Karpas-422 (cell line): ENCODE results near the gene SLC38A11. TPM values are rescaled to one million over a fixed set of nuclear protein-coding genes. Genes with fewer than 3 reads are reported as not detected.
"Not testable (repeated sequence)": the region's sequence is repeated elsewhere in the genome, so short reads cannot be mapped to it uniquely, and the experiment has no call there.

Experiments
- DNase-seq: peaks from one replicate; pipeline ENCODE4 v3.0.0-alpha.2; 2015
- H2AFZ ChIP-seq: fragments of 200-600 bp; sonication (generic); 2 replicates; pipeline ENCODE4 v1.6.1; 2014; ENCODE audit warnings: antibody characterized with exemption, low read length, mixed read lengths
- H3K27ac ChIP-seq: fragments of 200-600 bp; sonication (generic); 2 replicates; pipeline ENCODE4 v1.5.1; 2014; ENCODE audit warnings: mild to moderate bottlenecking, low read length, moderate library complexity
- H3K27me3 ChIP-seq: fragments of 200-600 bp; sonication (generic); 2 replicates; pipeline ENCODE4 v1.6.1; 2014; ENCODE audit warnings: low read length, mixed read lengths
- H3K36me3 ChIP-seq: fragments of 200-600 bp; sonication (generic); 2 replicates; pipeline ENCODE4 v1.6.1; 2014; ENCODE audit warnings: low read length, mixed read lengths; ENCODE audit not compliant: insufficient read depth
- H3K4me1 ChIP-seq: fragments of 200-600 bp; sonication (generic); 2 replicates; pipeline ENCODE4 v1.6.1; 2014; ENCODE audit warnings: mild to moderate bottlenecking, low read length, mixed read lengths
- H3K4me2 ChIP-seq: fragments of 200-600 bp; sonication (generic); 2 replicates; pipeline ENCODE4 v1.6.1; 2014; ENCODE audit warnings: low read length, low read depth, mild to moderate bottlenecking; ENCODE audit not compliant: poor library complexity, severe bottlenecking
- H3K4me3 ChIP-seq: fragments of 200-600 bp; sonication (generic); 2 replicates; pipeline ENCODE4 v1.5.1; 2014; ENCODE audit warnings: mild to moderate bottlenecking, antibody characterized with exemption, low read length, mixed read lengths
- H3K79me2 ChIP-seq: fragments of 200-600 bp; sonication (generic); 2 replicates; pipeline ENCODE4 v1.6.1; 2014; ENCODE audit warnings: mild to moderate bottlenecking, low read length, mixed read lengths
- H3K9ac ChIP-seq: fragments of 200-600 bp; sonication (generic); 2 replicates; pipeline ENCODE4 v1.6.0; 2014; ENCODE audit warnings: low read length
- H3K9me2 ChIP-seq: fragments of 200-600 bp; sonication (generic), shearing (Covaris generic); replicated peaks from 2 replicates; pipeline ENCODE4 v1.6.0; 2014; ENCODE audit warnings: mild to moderate bottlenecking, low read length, moderate library complexity; ENCODE audit not compliant: insufficient read depth
- H3K9me3 ChIP-seq: fragments of 300-700, 200-600 bp; sonication (generic); 2 replicates; pipeline ENCODE4 v1.6.1; 2014; ENCODE audit warnings: low read length, mixed read lengths
- H4K20me1 ChIP-seq: fragments of 200-600 bp; sonication (generic); 2 replicates; pipeline ENCODE4 v1.6.1; 2014; ENCODE audit warnings: mild to moderate bottlenecking, antibody characterized with exemption, low read length, low read depth; ENCODE audit not compliant: insufficient read depth
- total RNA-seq: library from RNA; depleted of rRNA; stranded (reverse); fragments of >200 nt; shearing (Covaris generic); gene quantifications from 2 replicates; pipeline ENCODE4 v1.2.3, GENCODE V29; 2014; ENCODE audit warnings: low replicate concordance; rRNA removed

SLC38A11 gene
- not detected in 2 replicates for total RNA-seq

DNA sequence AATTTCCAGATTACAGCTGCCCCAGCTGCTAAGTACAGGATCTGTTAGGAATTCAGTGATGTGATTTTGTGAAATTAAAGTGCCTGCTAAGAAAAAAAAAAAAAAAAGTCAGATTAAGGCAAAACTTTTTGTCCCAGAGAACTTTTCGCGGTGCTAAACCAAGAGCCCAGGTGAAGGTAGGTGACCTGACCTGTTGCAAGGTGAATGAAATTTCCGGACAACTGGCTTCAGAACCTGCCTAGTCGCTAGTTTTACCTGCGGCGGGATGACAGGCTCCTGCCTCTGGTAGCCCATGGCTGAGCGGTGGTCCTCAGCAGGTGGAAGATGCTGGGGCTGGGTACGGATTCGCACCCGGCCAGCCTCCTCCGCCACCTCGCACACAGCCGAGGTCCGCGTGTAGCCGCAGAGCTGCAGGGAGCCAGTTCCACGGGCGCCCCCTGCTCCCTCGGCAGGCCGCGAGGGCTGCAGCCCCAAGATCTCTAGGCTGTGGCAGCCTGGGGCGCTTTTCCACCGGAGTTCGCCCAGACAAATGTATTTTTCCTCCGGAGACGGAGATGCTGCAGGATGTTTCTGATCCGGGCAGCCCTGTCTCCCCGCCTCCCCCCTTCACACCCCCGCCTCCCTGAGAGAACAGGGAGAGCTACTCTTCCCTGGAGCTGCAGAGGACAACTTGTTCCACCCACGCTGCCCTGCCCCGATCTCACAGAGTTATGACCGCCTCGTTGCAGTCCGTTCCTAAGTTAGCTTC lies at the start of gene SLC38A11:
TSS of gene SLC38A11 (minus strand) at position 572 of the 748 bp plus-strand sequence. CDS start at position 294, 278 bp downstream.
- no peak within 1 kb of the TSS for H3K4me3 ChIP-seq
- H3K36me3 ChIP-seq, result no peaks in the 10 kb centered on the region
- H3K9me3 ChIP-seq, result no peaks in the 10 kb centered on the region
- H3K4me1 ChIP-seq, result no peaks in the 10 kb centered on the region
- no peak for DNase-seq
- H3K79me2 ChIP-seq, result no peaks in the 10 kb centered on the region
- no peak within 1 kb of the TSS for H3K9ac ChIP-seq
- no peaks in the 10 kb centered on the region for H3K9me2 ChIP-seq
- no peak within 1 kb of the TSS for H3K27ac ChIP-seq
- no peak within 1 kb of the TSS for H3K4me2 ChIP-seq
- H2AFZ ChIP-seq, result no peak within 1 kb of the TSS
- no peaks in the 10 kb centered on the region for H4K20me1 ChIP-seq
- no peaks in the 10 kb centered on the region for H3K27me3 ChIP-seq

- Histone ChIP-seq H3K4me1 (no peaks in the 10 kb centered on the region), H3K4me2 (no peak overlapping the region), H3K9me3 (no peaks in the 10 kb centered on the region)
These were observed 48.3 kb upstream of the SLC38A11 start for GRCh38 chr2:165003443-165004130.

GRCh38 chr2:165002638-165003037 lies 47.3 kb upstream of the SLC38A11 start:
- no peaks in the 10 kb centered on the region for H3K36me3 ChIP-seq
- H3K4me3 ChIP-seq, result no peak overlapping the region

More at GRCh38 chr2:165003443-165004130, 48.3 kb upstream of the SLC38A11 start:
- no peak overlapping the region for H3K9ac ChIP-seq
- H2AFZ ChIP-seq, result no peak overlapping the region
- no peaks in the 10 kb centered on the region for H4K20me1 ChIP-seq
- no peaks in the 10 kb centered on the region for H3K9me2 ChIP-seq
- H3K27me3 ChIP-seq, result no peaks in the 10 kb centered on the region
- no peak overlapping the region for H3K27ac ChIP-seq
- no peaks in the 10 kb centered on the region for H3K79me2 ChIP-seq
- DNase-seq, result no peak
- no peaks in the 10 kb centered on the region for H3K36me3 ChIP-seq
- H3K4me3 ChIP-seq, result no peak overlapping the region

GRCh38 chr2:164994664-164995299 lies 39.5 kb upstream of the SLC38A11 start:
- not testable (repeated sequence) for H4K20me1 ChIP-seq, H3K4me2 ChIP-seq, H3K27ac ChIP-seq, DNase-seq, H3K9me3 ChIP-seq, H3K36me3 ChIP-seq, H3K9ac ChIP-seq, H3K79me2 ChIP-seq, H3K4me3 ChIP-seq, H2AFZ ChIP-seq, H3K9me2 ChIP-seq, H3K27me3 ChIP-seq, H3K4me1 ChIP-seq

More at GRCh38 chr2:165002638-165003037, 47.3 kb upstream of the SLC38A11 start:
- no peaks in the 10 kb centered on the region for H4K20me1 ChIP-seq
- H3K4me2 ChIP-seq, result no peak overlapping the region
- H2AFZ ChIP-seq, result no peak overlapping the region
- H3K27me3 ChIP-seq, result no peaks in the 10 kb centered on the region
- H3K27ac ChIP-seq, result no peak overlapping the region
- H3K9ac ChIP-seq, result no peak overlapping the region
- no peaks in the 10 kb centered on the region for H3K4me1 ChIP-seq
- no peaks in the 10 kb centered on the region for H3K79me2 ChIP-seq
- no peak for DNase-seq
- no peaks in the 10 kb centered on the region for H3K9me2 ChIP-seq
- no peaks in the 10 kb centered on the region for H3K9me3 ChIP-seq

GRCh38 chr2:164993287-164994016 lies 38.1 kb upstream of the SLC38A11 start:
- Histone ChIP-seq H2AFZ (no peak overlapping the region), H3K9me3 (no peaks in the 10 kb centered on the region), H3K36me3 (no peaks in the 10 kb centered on the region), H4K20me1 (no peaks in the 10 kb centered on the region), H3K9me2 (no peaks in the 10 kb centered on the region), H3K27ac (no peak overlapping the region), H3K4me3 (no peak overlapping the region), H3K9ac (no peak overlapping the region), H3K4me2 (no peak overlapping the region), H3K27me3 (no peaks in the 10 kb centered on the region), H3K79me2 (no peaks in the 10 kb centered on the region), H3K4me1 (no peaks in the 10 kb centered on the region)
- no peak for DNase-seq

DNA sequence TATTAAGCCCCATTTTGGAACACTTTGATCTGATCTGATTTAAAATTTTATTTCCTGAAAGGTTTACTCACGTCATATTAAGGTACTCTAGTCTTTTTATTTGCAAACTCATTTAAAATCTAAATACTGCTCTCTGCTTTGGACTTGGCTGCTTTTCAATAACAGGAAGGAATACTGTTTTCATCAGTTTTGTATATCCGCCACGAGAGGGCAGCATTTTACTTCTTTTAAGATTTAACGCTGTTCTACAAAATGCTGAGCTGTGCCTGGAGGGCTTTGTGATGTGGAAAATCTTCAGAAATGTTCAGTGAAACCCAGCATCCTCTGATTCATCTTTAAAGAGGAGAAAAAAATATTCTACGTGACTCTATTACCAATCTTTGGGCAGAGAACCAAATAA lies 37.5 kb upstream of the SLC38A11 start:
- Histone ChIP-seq H3K79me2 (no peaks in the 10 kb centered on the region), H2AFZ (no peak overlapping the region), H3K9me3 (no peaks in the 10 kb centered on the region), H3K4me3 (no peak overlapping the region), H3K9me2 (no peaks in the 10 kb centered on the region), H3K9ac (no peak overlapping the region), H3K36me3 (no peaks in the 10 kb centered on the region), H3K4me1 (no peaks in the 10 kb centered on the region), H3K27me3 (no peaks in the 10 kb centered on the region), H3K27ac (no peak overlapping the region), H4K20me1 (no peaks in the 10 kb centered on the region), H3K4me2 (no peak overlapping the region)
- peak; percentile 87 for DNase-seq

DNA sequence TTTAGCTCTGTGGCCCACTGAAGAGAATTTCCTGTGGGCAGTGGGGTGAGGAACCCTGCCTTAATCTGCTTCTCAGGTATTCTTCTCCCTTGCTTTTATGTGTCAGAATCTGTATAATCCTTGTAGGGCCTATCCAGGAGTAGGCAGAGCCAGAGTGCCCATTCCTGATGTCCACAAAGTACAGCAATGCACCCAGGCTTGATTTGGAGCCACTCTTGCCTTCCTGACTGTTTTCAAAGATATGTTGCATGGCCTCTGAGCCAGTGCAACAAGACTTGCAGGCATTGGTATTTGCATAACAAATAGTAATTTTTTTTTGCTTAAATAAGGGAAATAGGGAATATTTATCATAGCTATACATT lies 36.7 kb upstream of the SLC38A11 start:
- H3K27ac ChIP-seq, H3K4me2 ChIP-seq, H3K9ac ChIP-seq, H3K36me3 ChIP-seq, H3K4me1 ChIP-seq, H2AFZ ChIP-seq, H3K9me3 ChIP-seq, H4K20me1 ChIP-seq, DNase-seq, H3K79me2 ChIP-seq, H3K4me3 ChIP-seq, H3K9me2 ChIP-seq, H3K27me3 ChIP-seq: not testable (repeated sequence)
